Fibroblast of lung (primary cell): Measurements from ENCODE around the gene BIRC7. TPM values are rescaled to one million over a fixed set of nuclear protein-coding genes. Genes with fewer than 3 reads are reported as not detected.

ENCODE experiments used
- DNase-seq, 2 donors: peaks; one replicate each; pipeline versions ENCODE4 v3.0.0 to v3.0.0-alpha.2; 2010; ENCODE audit warnings: low read depth in 2 of 2
- H2AFZ ChIP-seq: 2 replicates; pipeline ENCODE4 v1.5.1; 2012; ENCODE audit warnings: low read length, control low read depth, inconsistent platforms
- H3K27ac ChIP-seq: 2 replicates; pipeline ENCODE4 v1.5.1; 2011; ENCODE audit warnings: low read length, control low read depth; ENCODE audit not compliant: insufficient read depth
- H3K27me3 ChIP-seq: 2 replicates; pipeline ENCODE4 v1.5.1; 2011; ENCODE audit warnings: mild to moderate bottlenecking, low read length; ENCODE audit not compliant: control insufficient read depth, insufficient read depth
- H3K36me3 ChIP-seq: 2 replicates; pipeline ENCODE4 v1.5.1; 2011; ENCODE audit warnings: low read length; ENCODE audit not compliant: control insufficient read depth, insufficient read depth
- H3K4me1 ChIP-seq: 2 replicates; pipeline ENCODE4 v1.5.1; 2011; ENCODE audit warnings: low read length; ENCODE audit not compliant: control insufficient read depth, insufficient read depth; ENCODE audit errors: extremely low read depth
- H3K4me2 ChIP-seq: 2 replicates; pipeline ENCODE4 v1.5.1; 2011; ENCODE audit warnings: low read length, control low read depth; ENCODE audit not compliant: insufficient read depth; ENCODE audit errors: extremely low read depth
- H3K4me3 ChIP-seq, 4 experiments: fragments of 200-600 bp in 1 of 4; sonication (generic) in 1 of 4; replicated peaks in 1 of 4; 2 replicates each; pipeline ENCODE4 v1.5.1; 2011 to 2016; ENCODE audit warnings: low read length in 4 of 4, low read depth in 3 of 4, mild to moderate bottlenecking in 3 of 4, control low read depth in 2 of 4, inconsistent platforms in 1 of 4, mixed read lengths in 1 of 4; ENCODE audit not compliant: insufficient read depth in 1 of 4; ENCODE audit errors: control extremely low read depth in 1 of 4
- H3K79me2 ChIP-seq: 2 replicates; pipeline ENCODE4 v1.5.1; 2012; ENCODE audit warnings: mild to moderate bottlenecking, low read length, inconsistent platforms; ENCODE audit not compliant: control insufficient read depth, insufficient read depth
- H3K9ac ChIP-seq: 2 replicates; pipeline ENCODE4 v1.5.1; 2011; ENCODE audit warnings: mild to moderate bottlenecking, low read length, control low read depth; ENCODE audit not compliant: insufficient read depth
- H3K9me3 ChIP-seq: 2 replicates; pipeline ENCODE4 v1.5.1; 2012; ENCODE audit warnings: low read depth, low read length; ENCODE audit not compliant: control insufficient read depth, insufficient read depth
- H4K20me1 ChIP-seq: 2 replicates; pipeline ENCODE4 v1.5.1; 2011; ENCODE audit warnings: low read length; ENCODE audit not compliant: control insufficient read depth, insufficient read depth; ENCODE audit errors: extremely low read depth
- CTCF ChIP-seq, 2 donors: IDR thresholded peaks in 1 of 2; conservative IDR thresholded peaks in 1 of 2; 1 replicate in 1 of 2; 2 replicates in 1 of 2; pipeline ENCODE4 v1.5.1; 2011 to 2012; ENCODE audit warnings: low read length in 2 of 2, control low read depth in 1 of 2, inconsistent platforms in 1 of 2, low read depth in 1 of 2, mild to moderate bottlenecking in 1 of 2
- EZH2 ChIP-seq: IDR thresholded peaks from 2 replicates; pipeline ENCODE4 v1.5.1; 2012; ENCODE audit warnings: low read length, control low read depth, mild to moderate bottlenecking; ENCODE audit errors: missing control alignments
- polyA plus RNA-seq, 2 donors: library from polyadenylated mRNA; depleted of rRNA in 1 of 2; stranded (reverse) in 1 of 2; unstranded in 1 of 2; fragments of >200 nt; gene quantifications; 2 replicates each; pipeline ENCODE4 v1.2.1, GENCODE V29; 2011 to 2012; ENCODE audit warnings: missing spikeins in 1 of 2
- total RNA-seq: library from RNA; depleted of rRNA; stranded (reverse); fragments of >200 nt; gene quantifications from 2 replicates; pipeline ENCODE4 v1.2.1, GENCODE V29; 2014

BIRC7 gene
- total and polyA plus RNA-seq, 2 donors (not counting 1 experiment from before 2014, with no cell fraction given) = not detected

GRCh38 chr20:63205896-63206295 is 29.8 kb upstream of the BIRC7 start:
- peaks cover 27% of the 10 kb centered on the region for H3K36me3 ChIP-seq
- H3K4me2 ChIP-seq = no peak overlapping the region
- no peak overlapping the region for H3K4me3 ChIP-seq
- no peak overlapping the region for H3K27ac ChIP-seq
- DNase-seq = no peak
- TF ChIP-seq EZH2 = no peak
- TF ChIP-seq CTCF (conservative IDR thresholded peaks at IDR 0.05 in 1 of 2, IDR thresholded peaks at IDR 0.05 in 1 of 2; ENCODE audit: low read depth in 1 of 2, low read length in 2 of 2) = no peak
- no peaks in the 10 kb centered on the region for H3K27me3 ChIP-seq
- no peaks in the 10 kb centered on the region for H3K4me1 ChIP-seq
- no peaks in the 10 kb centered on the region for H3K9me3 ChIP-seq
- H2AFZ ChIP-seq = no peak overlapping the region
- H4K20me1 ChIP-seq = no peaks in the 10 kb centered on the region
- no peak overlapping the region for H3K9ac ChIP-seq
- peaks cover 48% of the 10 kb centered on the region for H3K79me2 ChIP-seq

- peak in 1 of 2 donors; percentile 58 for DNase-seq
- peaks cover 27% of the 10 kb centered on the region for H3K36me3 ChIP-seq
- TF ChIP-seq CTCF (conservative IDR thresholded peaks at IDR 0.05 in 1 of 2, IDR thresholded peaks at IDR 0.05 in 1 of 2; ENCODE audit: low read depth in 1 of 2, low read length in 2 of 2) = no peak
- TF ChIP-seq EZH2 = no peak
These were observed 28.8 kb upstream of the BIRC7 start for GRCh38 chr20:63206878-63207277.

GRCh38 chr20:63208346-63208909 is 27.3 kb upstream of the BIRC7 start:
- Histone ChIP-seq H3K9me3 (no peaks in the 10 kb centered on the region), H2AFZ (no peak overlapping the region), H3K79me2 (peaks cover 59% of the 10 kb centered on the region), H3K4me3 (no peak overlapping the region), H3K27me3 (no peaks in the 10 kb centered on the region), H3K27ac (no peak overlapping the region), H3K4me1 (no peaks in the 10 kb centered on the region), H4K20me1 (no peaks in the 10 kb centered on the region), H3K4me2 (no peak overlapping the region), H3K36me3 (peaks cover 19% of the 10 kb centered on the region), H3K9ac (no peak overlapping the region)
- TF ChIP-seq EZH2 (no peak), CTCF (conservative IDR thresholded peaks at IDR 0.05 in 1 of 2, IDR thresholded peaks at IDR 0.05 in 1 of 2; ENCODE audit: low read depth in 1 of 2, low read length in 2 of 2) (no peak)
- DNase-seq = no peak

More at GRCh38 chr20:63206878-63207277, 28.8 kb upstream of the BIRC7 start:
- Histone ChIP-seq H2AFZ (no peak overlapping the region), H3K27ac (no peak overlapping the region), H3K4me3 (no peak overlapping the region), H3K79me2 (peaks cover 51% of the 10 kb centered on the region), H3K27me3 (no peaks in the 10 kb centered on the region), H3K4me2 (no peak overlapping the region), H3K9ac (no peak overlapping the region), H4K20me1 (no peaks in the 10 kb centered on the region), H3K4me1 (no peaks in the 10 kb centered on the region), H3K9me3 (no peaks in the 10 kb centered on the region)
